OCI-LY7 (cell line): Measurements from ENCODE around the gene RASGRP1.

Source experiments
- EZH2phosphoT487 ChIP-seq: fragments of 200-600 bp; sonication (generic); IDR thresholded peaks from 2 replicates; pipeline ENCODE4 v1.6.1; 2018; ENCODE audit warnings: low read depth, borderline replicate concordance, mild to moderate bottlenecking, mixed run types, antibody characterized with exemption, low read length, moderate library complexity, mixed read lengths
- TF ChIP-seq, protein P1 (sequence below): fragments of 200-600 bp; sonication (generic); conservative IDR thresholded peaks from 2 replicates; pipeline ENCODE4 v1.5.1; 2014; ENCODE audit warnings: mild to moderate bottlenecking, antibody characterized with exemption, low read length, moderate library complexity, mixed read lengths

DNA sequence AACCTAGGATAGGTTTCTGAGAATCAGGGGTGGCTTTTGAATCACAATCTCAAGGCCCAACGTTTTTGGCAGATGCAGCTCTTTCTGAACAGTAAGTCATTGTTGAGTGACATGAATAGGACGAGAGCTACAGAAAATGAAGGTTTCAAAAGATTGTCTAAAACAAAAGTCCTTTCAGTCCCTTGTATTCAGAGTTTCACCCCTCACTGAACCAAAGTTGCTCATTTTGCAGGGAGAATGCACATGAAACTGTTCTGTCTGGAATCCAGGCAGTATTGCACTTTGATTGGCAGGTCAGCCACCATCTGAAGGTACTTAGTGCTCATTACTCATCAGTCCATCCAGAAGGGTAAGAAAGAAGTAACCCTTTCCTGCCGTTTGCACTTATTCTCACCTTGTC is 24.1 kb upstream of the RASGRP1 start:
- no peak for TF ChIP-seq EZH2phosphoT487
- TF ChIP-seq, protein P1, sequence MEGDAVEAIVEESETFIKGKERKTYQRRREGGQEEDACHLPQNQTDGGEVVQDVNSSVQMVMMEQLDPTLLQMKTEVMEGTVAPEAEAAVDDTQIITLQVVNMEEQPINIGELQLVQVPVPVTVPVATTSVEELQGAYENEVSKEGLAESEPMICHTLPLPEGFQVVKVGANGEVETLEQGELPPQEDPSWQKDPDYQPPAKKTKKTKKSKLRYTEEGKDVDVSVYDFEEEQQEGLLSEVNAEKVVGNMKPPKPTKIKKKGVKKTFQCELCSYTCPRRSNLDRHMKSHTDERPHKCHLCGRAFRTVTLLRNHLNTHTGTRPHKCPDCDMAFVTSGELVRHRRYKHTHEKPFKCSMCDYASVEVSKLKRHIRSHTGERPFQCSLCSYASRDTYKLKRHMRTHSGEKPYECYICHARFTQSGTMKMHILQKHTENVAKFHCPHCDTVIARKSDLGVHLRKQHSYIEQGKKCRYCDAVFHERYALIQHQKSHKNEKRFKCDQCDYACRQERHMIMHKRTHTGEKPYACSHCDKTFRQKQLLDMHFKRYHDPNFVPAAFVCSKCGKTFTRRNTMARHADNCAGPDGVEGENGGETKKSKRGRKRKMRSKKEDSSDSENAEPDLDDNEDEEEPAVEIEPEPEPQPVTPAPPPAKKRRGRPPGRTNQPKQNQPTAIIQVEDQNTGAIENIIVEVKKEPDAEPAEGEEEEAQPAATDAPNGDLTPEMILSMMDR, result no peak
